HEK293 (cell line): Measurements from ENCODE around the gene MEX3C.

Experiments used
- CTCF ChIA-PET: fragments of 350-600 bp; formaldehyde crosslinking; extraction: SDS; loops from one replicate; lab custom pipeline; 2021; ENCODE audit warnings: antibody characterized with exemption; lab: Yijun Ruan, JAX
- POLR2A ChIA-PET: fragments of 300-600 bp; formaldehyde crosslinking; extraction: SDS; loops from one replicate; lab custom pipeline; 2020; ENCODE audit warnings: antibody characterized with exemption, inconsistent platforms; lab: Yijun Ruan, JAX
- H3K27ac ChIP-seq: fragments of 200-500 bp; sonication (Bioruptor generic); 2 replicates; pipeline ENCODE4 v1.5.1; 2014; ENCODE audit warnings: low read depth, low read length, control low read depth, inconsistent platforms; ENCODE audit errors: extremely low read depth
- H3K36me3 ChIP-seq, 2 experiments: fragments of 200-500 bp in 1 of 2; sonication (Bioruptor generic) in 1 of 2; 1 replicate in 1 of 2; 2 replicates in 1 of 2; pipeline ENCODE4 v1.5.1; 2014 to 2017; ENCODE audit warnings: inconsistent platforms in 2 of 2, low read length in 2 of 2; ENCODE audit not compliant: control insufficient read depth in 2 of 2, insufficient read depth in 1 of 2
- H3K4me1 ChIP-seq: fragments of 200-500 bp; sonication (Bioruptor generic); 2 replicates; pipeline ENCODE4 v1.5.1; 2014; ENCODE audit warnings: mild to moderate bottlenecking, low read length, inconsistent platforms; ENCODE audit not compliant: control insufficient read depth, insufficient read depth
- H3K4me3 ChIP-seq: 2 replicates; pipeline ENCODE4 v1.5.1; 2011; ENCODE audit warnings: low read depth, mild to moderate bottlenecking, control low read depth, low read length, moderate library complexity
- H3K9me3 ChIP-seq: fragments of 200-500 bp; sonication (Bioruptor generic); 2 replicates; pipeline ENCODE4 v1.5.1; 2014; ENCODE audit warnings: low read depth, low read length, inconsistent platforms; ENCODE audit not compliant: control insufficient read depth, insufficient read depth
- AEBP2 ChIP-seq: fragments of 450-650 bp; formaldehyde crosslinking; IDR thresholded peaks from 2 replicates; pipeline ENCODE4 v1.5.1; 2016; ENCODE audit warnings: missing biosample characterization, missing genetic modification characterization, borderline replicate concordance
- HIC1 ChIP-seq: fragments of 450-650 bp; formaldehyde crosslinking; IDR thresholded peaks from 2 replicates; pipeline ENCODE4 v1.5.1; 2016; ENCODE audit warnings: missing biosample characterization, missing genetic modification characterization
- KLF7 ChIP-seq: fragments of 450-650 bp; formaldehyde crosslinking; IDR thresholded peaks from 2 replicates; pipeline ENCODE4 v1.5.1; 2016; ENCODE audit warnings: missing biosample characterization, missing genetic modification characterization, borderline replicate concordance
- SALL2 ChIP-seq: fragments of 450-650 bp; formaldehyde crosslinking; IDR thresholded peaks from 2 replicates; pipeline ENCODE4 v1.5.0; 2017; ENCODE audit warnings: missing biosample characterization, mild to moderate bottlenecking, missing genetic modification characterization, borderline replicate concordance
- ZBTB26 ChIP-seq: fragments of 450-650 bp; formaldehyde crosslinking; optimal IDR thresholded peaks from 2 replicates; pipeline ENCODE3; 2016; ENCODE audit warnings: missing biosample characterization, mild to moderate bottlenecking, missing genetic modification characterization
- ZNF132 ChIP-seq: fragments of 450-650 bp; formaldehyde crosslinking; IDR thresholded peaks from 2 replicates; pipeline ENCODE4 v1.5.1; 2017; ENCODE audit warnings: missing biosample characterization, missing genetic modification characterization, borderline replicate concordance
- ZNF140 ChIP-seq: fragments of 450-650 bp; formaldehyde crosslinking; IDR thresholded peaks from 2 replicates; pipeline ENCODE4 v1.5.1; 2016; ENCODE audit warnings: missing biosample characterization, missing genetic modification characterization
- ZNF16 ChIP-seq: fragments of 450-650 bp; formaldehyde crosslinking; IDR thresholded peaks from 2 replicates; pipeline ENCODE4 v1.5.1; 2016; ENCODE audit warnings: low read depth, missing biosample characterization, missing genetic modification characterization
- ZNF221 ChIP-seq: fragments of 450-650 bp; formaldehyde crosslinking; IDR thresholded peaks from 2 replicates; pipeline ENCODE4 v1.5.1; 2017; ENCODE audit warnings: missing biosample characterization, missing genetic modification characterization, borderline replicate concordance
- ZNF354C ChIP-seq: fragments of 450-650 bp; formaldehyde crosslinking; IDR thresholded peaks from 2 replicates; pipeline ENCODE4 v1.5.1; 2016; ENCODE audit warnings: missing biosample characterization, missing genetic modification characterization, low read depth, borderline replicate concordance
- ZNF366 ChIP-seq: fragments of 450-650 bp; formaldehyde crosslinking; conservative IDR thresholded peaks from 2 replicates; pipeline ENCODE4 v1.5.1; 2016; ENCODE audit warnings: missing biosample characterization, missing genetic modification characterization
- ZNF510 ChIP-seq: fragments of 450-650 bp; formaldehyde crosslinking; IDR thresholded peaks from 2 replicates; pipeline ENCODE4 v1.5.1; 2018; ENCODE audit warnings: mild to moderate bottlenecking, missing genetic modification characterization, missing biosample characterization; ENCODE audit not compliant: insufficient replicate concordance
- ZNF514 ChIP-seq: fragments of 450-650 bp; formaldehyde crosslinking; IDR thresholded peaks from 2 replicates; pipeline ENCODE4 v1.5.1; 2016; ENCODE audit warnings: missing biosample characterization, missing genetic modification characterization
- ZNF521 ChIP-seq: fragments of 450-650 bp; formaldehyde crosslinking; IDR thresholded peaks from 2 replicates; pipeline ENCODE4 v1.5.1; 2017; ENCODE audit warnings: missing biosample characterization, mild to moderate bottlenecking, missing genetic modification characterization
- ZNF610 ChIP-seq: fragments of 450-650 bp; formaldehyde crosslinking; IDR thresholded peaks from 2 replicates; pipeline ENCODE4 v1.5.1; 2016; ENCODE audit warnings: missing biosample characterization, missing genetic modification characterization, borderline replicate concordance
- ZNF660 ChIP-seq: fragments of 450-650 bp; IDR thresholded peaks from 2 replicates; pipeline ENCODE4 v1.5.1; 2018; ENCODE audit warnings: missing biosample characterization, mild to moderate bottlenecking, missing genetic modification characterization
- ZNF701 ChIP-seq: fragments of 450-650 bp; formaldehyde crosslinking; IDR thresholded peaks from 2 replicates; pipeline ENCODE4 v1.5.1; 2016; ENCODE audit warnings: missing biosample characterization, missing genetic modification characterization
- ZNF76 ChIP-seq: fragments of 450-650 bp; formaldehyde crosslinking; IDR thresholded peaks from 2 replicates; pipeline ENCODE4; 2016; ENCODE audit warnings: low read depth, missing biosample characterization, missing genetic modification characterization, borderline replicate concordance
- ZNF837 ChIP-seq: fragments of 450-650 bp; formaldehyde crosslinking; IDR thresholded peaks from 2 replicates; pipeline ENCODE4 v1.5.1; 2016; ENCODE audit warnings: missing biosample characterization, missing genetic modification characterization
- TF ChIP-seq, protein P1 (sequence below): fragments of 450-650 bp; formaldehyde crosslinking; IDR thresholded peaks from 2 replicates; pipeline ENCODE4 v1.5.1; 2016; ENCODE audit warnings: missing biosample characterization, missing genetic modification characterization

MEX3C gene

DNA sequence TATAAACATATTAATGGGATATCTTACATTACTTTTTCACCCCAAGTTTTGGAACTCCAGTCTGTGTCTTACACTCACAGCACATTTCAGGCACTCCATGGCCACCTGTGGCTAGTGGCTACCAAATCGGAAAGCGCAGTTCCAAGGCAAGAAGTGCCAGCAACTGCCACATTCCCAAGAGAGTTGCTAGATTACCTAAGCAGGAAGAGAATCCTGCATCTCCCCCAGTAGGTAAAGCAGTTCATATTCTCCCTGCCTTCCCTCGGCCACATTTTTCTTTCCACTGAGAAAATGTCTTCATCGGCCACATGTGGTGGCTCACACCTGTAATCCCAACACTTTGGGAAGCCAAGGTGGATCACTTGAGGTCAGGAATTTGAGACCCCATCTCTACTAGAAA lies 62.8 kb downstream of the MEX3C start:
- Histone ChIP-seq H3K9me3 (no peaks in the 10 kb centered on the region), H3K36me3 (no peaks in the 10 kb centered on the region), H3K27ac (no peak overlapping the region), H3K4me1 (0 out of 2 replicates have a peak, but pooled peaks cover 3% of the 10 kb centered on the region), H3K4me3 (no peak overlapping the region)
- CTCF ChIA-PET = interaction anchor here (0.6 kb wide), 2 partner anchors 14 to 1179 kb away, joined by 3 read pairs; no protein-coding TSS in a partner anchor
- POLR2A ChIA-PET = interaction anchor here (0.6 kb wide), 1 partner anchor 63 kb away, joined by 5 read pairs; the partner anchor contains the start of gene MEX3C
- TF ChIP-seq, protein P1, sequence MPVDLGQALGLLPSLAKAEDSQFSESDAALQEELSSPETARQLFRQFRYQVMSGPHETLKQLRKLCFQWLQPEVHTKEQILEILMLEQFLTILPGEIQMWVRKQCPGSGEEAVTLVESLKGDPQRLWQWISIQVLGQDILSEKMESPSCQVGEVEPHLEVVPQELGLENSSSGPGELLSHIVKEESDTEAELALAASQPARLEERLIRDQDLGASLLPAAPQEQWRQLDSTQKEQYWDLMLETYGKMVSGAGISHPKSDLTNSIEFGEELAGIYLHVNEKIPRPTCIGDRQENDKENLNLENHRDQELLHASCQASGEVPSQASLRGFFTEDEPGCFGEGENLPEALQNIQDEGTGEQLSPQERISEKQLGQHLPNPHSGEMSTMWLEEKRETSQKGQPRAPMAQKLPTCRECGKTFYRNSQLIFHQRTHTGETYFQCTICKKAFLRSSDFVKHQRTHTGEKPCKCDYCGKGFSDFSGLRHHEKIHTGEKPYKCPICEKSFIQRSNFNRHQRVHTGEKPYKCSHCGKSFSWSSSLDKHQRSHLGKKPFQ (tag by site-specific recombination) = no peak
- no peak for TF ChIP-seq ZNF16 (tag by site-specific recombination)
- no peak for TF ChIP-seq ZNF514
- no peak for TF ChIP-seq ZNF366 (tag by site-specific recombination)
- TF ChIP-seq ZNF701 (tag by site-specific recombination) = no peak
- TF ChIP-seq SALL2 (tag by site-specific recombination) = no peak
- TF ChIP-seq ZNF521 (tag by site-specific recombination) = no peak
- no peak for TF ChIP-seq AEBP2 (tag by site-specific recombination)
- no peak for TF ChIP-seq ZBTB26 (tag by site-specific recombination)
- TF ChIP-seq ZNF510 (tag by site-specific recombination) = no peak
- no peak for TF ChIP-seq ZNF354C (tag by site-specific recombination)
- TF ChIP-seq ZNF610 (tag by site-specific recombination) = no peak
- TF ChIP-seq ZNF221 (tag by site-specific recombination) = no peak
- TF ChIP-seq ZNF140 (tag by site-specific recombination) = no peak
- no peak for TF ChIP-seq HIC1 (tag by site-specific recombination)
- TF ChIP-seq ZNF837 (tag by site-specific recombination) = no peak
- TF ChIP-seq ZNF660 (tag by site-specific recombination) = no peak
- TF ChIP-seq KLF7 (tag by site-specific recombination) = no peak
- no peak for TF ChIP-seq ZNF76 (tag by site-specific recombination)
- TF ChIP-seq ZNF132 (tag by site-specific recombination) = no peak
